HCEC 1CT (cell line): ENCODE data around the gene SHPK.

Source experiments
- DNase-seq: peaks from one replicate; pipeline ENCODE4 v3.0.0-alpha.2; 2017

The SHPK gene

GRCh38 chr17:3626831-3627768 lies 8.9 kb downstream of the SHPK start:
- no peak for DNase-seq

- no peak for DNase-seq
These were observed 13.0 kb downstream of the SHPK start for GRCh38 chr17:3622977-3623594.

- no peak for DNase-seq
These were observed 14.8 kb downstream of the SHPK start for GRCh38 chr17:3621146-3621720.

- no peak for DNase-seq
These were observed 20.7 kb downstream of the SHPK start for GRCh38 chr17:3615160-3615870.

- DNase-seq, result no peak
These were observed 22.9 kb downstream of the SHPK start for GRCh38 chr17:3613124-3613523.

GRCh38 chr17:3610523-3610922 lies 25.5 kb downstream of the SHPK start:
- DNase-seq, result no peak

- DNase-seq, result no peak
These were observed 26.4 kb downstream of the SHPK start for GRCh38 chr17:3609689-3610088.

- no peak for DNase-seq
These were observed 32.2 kb downstream of the SHPK start for GRCh38 chr17:3603870-3604259.

GRCh38 chr17:3603119-3603869 lies 32.8 kb downstream of the SHPK start:
- DNase-seq, result peak; percentile 86

GRCh38 chr17:3602499-3602898 lies 33.6 kb downstream of the SHPK start:
- DNase-seq, result peak; percentile 32

- DNase-seq, result no peak
These were observed 35.4 kb downstream of the SHPK start for GRCh38 chr17:3600529-3601205.

- DNase-seq, result no peak
These were observed 38.0 kb downstream of the SHPK start for GRCh38 chr17:3598078-3598477.

GRCh38 chr17:3596804-3597464 lies 39.1 kb downstream of the SHPK start:
- no peak for DNase-seq

- no peak for DNase-seq
These were observed 41.1 kb downstream of the SHPK start for GRCh38 chr17:3594976-3595375.

- no peak for DNase-seq
These were observed 41.8 kb downstream of the SHPK start for GRCh38 chr17:3594051-3594800.

- DNase-seq, result no peak
These were observed 42.7 kb downstream of the SHPK start for GRCh38 chr17:3593384-3593783.

- DNase-seq, result no peak
These were observed 43.7 kb downstream of the SHPK start for GRCh38 chr17:3592216-3592860.

GRCh38 chr17:3590768-3591167 lies 45.3 kb downstream of the SHPK start:
- no peak for DNase-seq

- DNase-seq, result no peak
These were observed 45.8 kb downstream of the SHPK start for GRCh38 chr17:3590231-3590630.

- DNase-seq, result no peak
These were observed 46.3 kb downstream of the SHPK start for GRCh38 chr17:3589784-3590183.
